Thoracic aorta (tissue), 2 donors: ENCODE results near the gene FTSJ3. TPM values are rescaled to one million over a fixed set of nuclear protein-coding genes. Genes with fewer than 3 reads are reported as not detected.

Experiments used
- ATAC-seq: fragments of 150-250 bp; one replicate; pipeline ENCODE4 v1.8.0; 2017; ENCODE audit warnings: low read depth; ENCODE audit not compliant: insufficient number of reproducible peaks, low FRiP score
- DNase-seq: peaks from one replicate; pipeline ENCODE4 v3.0.0-alpha.2; 2020; ENCODE audit warnings: low spot score
- H3K27ac ChIP-seq, 2 donors: fragments of 200-600 bp; sonication (generic); 1 replicate in 1 of 2; 2 replicates in 1 of 2; pipeline ENCODE4 v1.5.1; 2016; ENCODE audit warnings: mild to moderate bottlenecking in 2 of 2, moderate library complexity in 2 of 2
- H3K27me3 ChIP-seq: fragments of 200-600 bp; sonication (generic); replicated peaks from 2 replicates; pipeline ENCODE4 v1.6.0; 2016; ENCODE audit warnings: mild to moderate bottlenecking; ENCODE audit not compliant: insufficient read depth
- H3K36me3 ChIP-seq: fragments of 200-600 bp; sonication (generic); one replicate; pipeline ENCODE4 v1.5.1; 2016
- H3K4me1 ChIP-seq, 2 donors: fragments of 200-600 bp; sonication (generic); 1 replicate in 1 of 2; 2 replicates in 1 of 2; pipeline versions ENCODE4 v1.5.1 to v1.6.0; 2016; ENCODE audit warnings: low read depth in 2 of 2, mild to moderate bottlenecking in 1 of 2; ENCODE audit not compliant: control insufficient read depth in 1 of 2
- H3K4me3 ChIP-seq: fragments of 200-600 bp; sonication (generic); 2 replicates; pipeline ENCODE4 v1.5.1; 2016; ENCODE audit warnings: mild to moderate bottlenecking
- H3K9me3 ChIP-seq: fragments of 200-600 bp; sonication (generic); 2 replicates; pipeline ENCODE4 v1.5.1; 2016
- total RNA-seq, 2 donors: library from RNA; depleted of rRNA; stranded (reverse); fragments of >200 nt; gene quantifications; one replicate each; pipeline versions ENCODE4 v1.1.0 to v1.2.3, GENCODE V29; 2016
- TF ChIP-seq, protein P1 (sequence below): fragments of 200-600 bp; sonication (generic); IDR thresholded peaks from one replicate; pipeline ENCODE4 v1.5.1; 2019; ENCODE audit warnings: antibody characterized with exemption

Gene FTSJ3
- total RNA-seq, 2 donors from 2014 or later = 38.2 to 52.9 TPM

DNA sequence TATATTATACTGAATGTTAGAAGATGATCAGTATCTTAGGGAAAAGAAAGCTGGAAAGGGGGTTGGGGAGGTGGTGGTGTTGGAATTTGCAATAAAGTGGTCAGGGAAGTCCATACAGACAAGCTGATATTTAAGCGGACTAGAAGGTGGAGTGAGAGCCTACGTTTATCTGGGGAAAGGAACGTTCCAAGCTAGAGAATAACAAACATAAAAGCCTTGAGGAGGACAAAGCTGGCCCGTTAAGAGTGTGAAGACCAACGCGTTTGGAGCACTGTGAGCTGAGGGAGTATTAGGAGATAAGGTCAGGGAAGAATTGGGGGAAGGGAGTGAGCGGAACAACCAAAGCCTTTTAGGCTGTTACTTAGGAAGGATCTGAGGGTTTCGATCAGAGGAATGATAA lies 52.0 kb downstream of the FTSJ3 start:
- no peaks in the 10 kb centered on the region for H3K9me3 ChIP-seq
- peak overlapping the region; percentile 78 for H3K4me3 ChIP-seq
- DNase-seq (no peak), ATAC-seq (no peak)
- H3K36me3 ChIP-seq = peaks cover 5% of the 10 kb centered on the region
- H3K27me3 ChIP-seq = no peaks in the 10 kb centered on the region
- TF ChIP-seq, protein P1, sequence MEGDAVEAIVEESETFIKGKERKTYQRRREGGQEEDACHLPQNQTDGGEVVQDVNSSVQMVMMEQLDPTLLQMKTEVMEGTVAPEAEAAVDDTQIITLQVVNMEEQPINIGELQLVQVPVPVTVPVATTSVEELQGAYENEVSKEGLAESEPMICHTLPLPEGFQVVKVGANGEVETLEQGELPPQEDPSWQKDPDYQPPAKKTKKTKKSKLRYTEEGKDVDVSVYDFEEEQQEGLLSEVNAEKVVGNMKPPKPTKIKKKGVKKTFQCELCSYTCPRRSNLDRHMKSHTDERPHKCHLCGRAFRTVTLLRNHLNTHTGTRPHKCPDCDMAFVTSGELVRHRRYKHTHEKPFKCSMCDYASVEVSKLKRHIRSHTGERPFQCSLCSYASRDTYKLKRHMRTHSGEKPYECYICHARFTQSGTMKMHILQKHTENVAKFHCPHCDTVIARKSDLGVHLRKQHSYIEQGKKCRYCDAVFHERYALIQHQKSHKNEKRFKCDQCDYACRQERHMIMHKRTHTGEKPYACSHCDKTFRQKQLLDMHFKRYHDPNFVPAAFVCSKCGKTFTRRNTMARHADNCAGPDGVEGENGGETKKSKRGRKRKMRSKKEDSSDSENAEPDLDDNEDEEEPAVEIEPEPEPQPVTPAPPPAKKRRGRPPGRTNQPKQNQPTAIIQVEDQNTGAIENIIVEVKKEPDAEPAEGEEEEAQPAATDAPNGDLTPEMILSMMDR = no peak
- peak overlapping the region in 1 of 2 donors; percentile 88 for H3K27ac ChIP-seq
- peaks cover 26 to 46% of the 10 kb centered on the region in 2 donors for H3K4me1 ChIP-seq

GRCh38 chr17:63774969-63775265 lies 52.5 kb downstream of the FTSJ3 start:
- peaks cover 26 to 50% of the 10 kb centered on the region in 2 donors for H3K4me1 ChIP-seq
- H3K9me3 ChIP-seq = no peaks in the 10 kb centered on the region
- peak overlapping the region; percentile 78 for H3K4me3 ChIP-seq
- H3K36me3 ChIP-seq = peaks cover 5% of the 10 kb centered on the region
- peak overlapping the region in 1 of 2 donors; percentile 88 for H3K27ac ChIP-seq
- ATAC-seq (no peak), DNase-seq (no peak)
- TF ChIP-seq, protein P1 = no peak
- no peaks in the 10 kb centered on the region for H3K27me3 ChIP-seq

GRCh38 chr17:63774141-63774968 lies 53.1 kb downstream of the FTSJ3 start, which contains the start of gene DDX42:
Gene DDX42, plus strand, starts transcription at chr17:63774170. Its CDS starts 12,880 bp downstream, at chr17:63787050.
- no peaks in the 10 kb centered on the region for H3K9me3 ChIP-seq
- ATAC-seq (no peak), DNase-seq (peak; percentile 53)
- peaks cover 26 to 50% of the 10 kb centered on the region in 2 donors for H3K4me1 ChIP-seq
- H3K27ac ChIP-seq = peak within 1 kb of the TSS; percentile 88 to 95
- no peaks in the 10 kb centered on the region for H3K27me3 ChIP-seq
- peak within 1 kb of the TSS; percentile 78 for H3K4me3 ChIP-seq
- H3K36me3 ChIP-seq = no peaks in the 10 kb centered on the region
- TF ChIP-seq, protein P1 = no peak

DNA sequence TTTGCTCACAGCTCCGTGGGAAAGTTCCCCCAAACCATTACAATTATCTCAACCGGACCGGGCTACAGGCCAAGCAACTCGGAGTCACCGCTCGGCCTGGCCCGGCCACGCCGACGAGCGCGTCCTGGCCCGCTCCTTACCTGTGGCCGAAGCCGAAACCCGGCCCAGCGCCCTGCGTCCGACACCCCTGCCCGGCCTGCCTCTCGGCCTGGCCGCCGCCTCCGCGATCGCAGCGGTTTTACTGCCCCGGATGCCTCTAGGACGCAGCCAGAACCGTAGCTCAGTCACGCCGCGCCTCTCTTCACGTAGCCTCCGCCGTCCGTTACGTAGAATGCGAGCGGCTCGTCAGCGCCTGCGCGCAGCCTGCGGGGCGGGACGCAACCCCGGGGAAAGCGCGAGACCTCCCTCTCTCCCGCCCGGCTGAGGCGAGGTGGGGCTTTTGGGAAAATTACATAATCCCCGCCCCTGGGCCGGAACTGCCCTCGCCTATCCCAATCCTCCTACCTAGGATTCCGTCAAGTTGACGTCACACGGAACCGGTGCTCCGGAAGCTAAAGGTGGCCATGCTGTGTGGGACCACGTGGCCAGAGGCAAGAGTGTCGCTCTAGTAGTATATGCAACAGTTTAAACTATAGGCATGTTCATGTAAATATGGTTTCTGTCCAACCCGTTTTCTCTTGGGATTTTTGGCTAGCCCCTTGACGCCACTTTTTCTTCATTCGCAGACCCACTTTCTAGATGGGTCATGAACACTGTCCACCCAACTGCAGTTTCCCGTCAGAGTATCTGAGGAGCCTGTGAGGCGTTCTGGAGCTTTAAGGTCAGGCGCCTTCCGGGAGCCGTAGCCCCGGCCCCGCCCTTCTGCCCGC lies 54.0 kb downstream of the FTSJ3 start, which contains the start of gene CCDC47:
CCDC47 (minus strand) TSS at position 326 of the 869 bp plus-strand sequence. CDS start 7,422 bp downstream, outside the sequence.
- ATAC-seq (peak; percentile 99), DNase-seq (peak; percentile 99)
- Histone ChIP-seq H3K27ac (peak within 1 kb of the TSS; percentile 88 to 95), H3K4me1 (peaks cover 26 to 53% of the 10 kb centered on the region in 2 donors), H3K36me3 (no peaks in the 10 kb centered on the region), H3K4me3 (peak within 1 kb of the TSS; percentile 78), H3K9me3 (no peaks in the 10 kb centered on the region), H3K27me3 (no peaks in the 10 kb centered on the region)
- TF ChIP-seq, protein P1 = no peak

DNA sequence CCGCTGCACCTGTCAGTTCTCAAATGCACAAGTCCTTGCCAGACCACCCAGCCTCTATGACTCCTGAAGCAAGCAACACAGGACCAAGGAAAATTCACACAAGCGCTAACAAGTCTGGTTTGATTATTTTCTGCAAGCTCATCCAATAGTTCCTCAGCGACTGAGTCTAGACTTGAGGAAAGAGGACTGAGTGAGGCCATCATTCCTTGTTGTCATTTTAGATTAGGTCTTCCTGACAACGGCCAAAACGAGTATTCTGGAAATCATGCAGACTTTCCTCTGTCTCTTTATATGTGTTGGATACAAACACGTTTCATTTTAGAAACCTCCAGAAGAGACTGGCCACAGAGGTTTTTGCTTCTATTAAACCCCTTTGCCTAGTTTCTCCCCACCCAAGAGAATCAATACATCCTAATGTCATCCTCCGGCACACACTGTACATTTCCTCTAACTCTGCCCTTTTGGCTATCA lies 54.6 kb downstream of the FTSJ3 start:
- no peak for DNase-seq
- H3K27ac ChIP-seq = peak overlapping the region; percentile 88 to 95
- no peak for ATAC-seq
- no peaks in the 10 kb centered on the region for H3K27me3 ChIP-seq
- H3K4me3 ChIP-seq = peak overlapping the region; percentile 78
- H3K9me3 ChIP-seq = no peaks in the 10 kb centered on the region
- TF ChIP-seq, protein P1 = no peak
- H3K36me3 ChIP-seq = no peaks in the 10 kb centered on the region
- peaks cover 21 to 56% of the 10 kb centered on the region in 2 donors for H3K4me1 ChIP-seq
